Omental fat pad (tissue), 4 donors: ENCODE data around the gene MLANA. TPM values are rescaled to one million over a fixed set of nuclear protein-coding genes. Genes with fewer than 3 reads are reported as not detected.
"Not testable (repeated sequence)": the region's sequence is repeated elsewhere in the genome, so short reads cannot be mapped to it uniquely, and the experiment has no call there.

Experiments used
- ATAC-seq: fragments of 150-250 bp; one replicate; pipeline ENCODE4 v1.9.1; 2016; ENCODE audit warnings: mild to moderate bottlenecking, moderate library complexity; ENCODE audit not compliant: low FRiP score
- DNase-seq: peaks from one replicate; pipeline ENCODE4 v3.0.0-alpha.2; 2019; ENCODE audit warnings: low spot score
- total RNA-seq, 4 donors: library from RNA; depleted of rRNA; stranded (reverse); fragments of >200 nt; gene quantifications; one replicate each; pipeline ENCODE4 v1.1.0, GENCODE V29; 2016
- TF ChIP-seq, protein P1 (sequence below), 3 donors: fragments of 450-650 bp; IDR thresholded peaks; one replicate each; pipeline ENCODE4 v1.5.1; 2016 to 2017; ENCODE audit warnings: antibody characterized with exemption in 3 of 3, mild to moderate bottlenecking in 3 of 3, moderate library complexity in 2 of 3

The MLANA gene
- total RNA-seq, 4 donors from 2014 or later = not detected

DNA sequence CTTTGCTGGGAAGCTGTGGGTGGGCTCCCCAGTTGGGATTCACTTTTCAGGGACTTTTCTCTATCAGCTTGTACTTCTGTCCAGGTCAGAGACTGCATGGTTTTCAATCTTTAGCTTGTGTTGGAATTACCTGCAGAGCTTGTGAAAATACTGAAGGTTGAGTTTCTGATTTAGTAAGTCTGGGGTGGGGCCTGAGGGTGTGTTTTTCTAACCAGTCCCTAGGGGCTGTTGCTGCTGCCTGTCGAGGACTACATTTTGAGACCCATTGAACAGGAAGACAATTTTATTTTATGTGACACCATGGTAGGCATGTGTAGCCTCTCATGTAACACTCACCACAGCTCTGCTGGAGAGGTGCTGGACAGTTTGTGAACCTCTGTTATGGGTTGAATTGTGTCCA lies 14.7 kb upstream of the MLANA start:
- TF ChIP-seq, protein P1, sequence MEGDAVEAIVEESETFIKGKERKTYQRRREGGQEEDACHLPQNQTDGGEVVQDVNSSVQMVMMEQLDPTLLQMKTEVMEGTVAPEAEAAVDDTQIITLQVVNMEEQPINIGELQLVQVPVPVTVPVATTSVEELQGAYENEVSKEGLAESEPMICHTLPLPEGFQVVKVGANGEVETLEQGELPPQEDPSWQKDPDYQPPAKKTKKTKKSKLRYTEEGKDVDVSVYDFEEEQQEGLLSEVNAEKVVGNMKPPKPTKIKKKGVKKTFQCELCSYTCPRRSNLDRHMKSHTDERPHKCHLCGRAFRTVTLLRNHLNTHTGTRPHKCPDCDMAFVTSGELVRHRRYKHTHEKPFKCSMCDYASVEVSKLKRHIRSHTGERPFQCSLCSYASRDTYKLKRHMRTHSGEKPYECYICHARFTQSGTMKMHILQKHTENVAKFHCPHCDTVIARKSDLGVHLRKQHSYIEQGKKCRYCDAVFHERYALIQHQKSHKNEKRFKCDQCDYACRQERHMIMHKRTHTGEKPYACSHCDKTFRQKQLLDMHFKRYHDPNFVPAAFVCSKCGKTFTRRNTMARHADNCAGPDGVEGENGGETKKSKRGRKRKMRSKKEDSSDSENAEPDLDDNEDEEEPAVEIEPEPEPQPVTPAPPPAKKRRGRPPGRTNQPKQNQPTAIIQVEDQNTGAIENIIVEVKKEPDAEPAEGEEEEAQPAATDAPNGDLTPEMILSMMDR (IDR thresholded peaks at IDR 0.05) = no peak
- DNase-seq (no peak), ATAC-seq (no peak)

DNA sequence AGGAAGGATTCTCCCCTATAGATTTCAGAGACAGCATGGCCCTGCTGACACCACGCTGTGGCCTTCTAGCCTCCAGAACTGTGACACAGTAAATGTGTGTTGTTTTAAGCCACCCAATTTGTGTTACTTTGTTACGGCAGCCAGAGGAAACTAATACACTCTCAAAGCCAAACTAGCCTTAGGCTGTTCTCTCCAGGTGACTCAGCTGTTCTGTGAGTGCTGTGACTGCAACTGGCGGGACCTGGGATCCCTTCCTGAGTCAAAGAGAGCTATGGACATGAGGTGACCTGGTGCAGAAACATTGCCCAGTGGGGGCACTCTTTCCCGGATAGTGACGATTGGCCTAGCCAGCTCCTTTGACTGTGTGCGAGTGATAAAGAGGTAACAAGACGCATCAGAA lies 14.0 kb upstream of the MLANA start:
- ATAC-seq (no peak), DNase-seq (no peak)
- TF ChIP-seq, protein P1 (IDR thresholded peaks at IDR 0.05) = no peak

DNA sequence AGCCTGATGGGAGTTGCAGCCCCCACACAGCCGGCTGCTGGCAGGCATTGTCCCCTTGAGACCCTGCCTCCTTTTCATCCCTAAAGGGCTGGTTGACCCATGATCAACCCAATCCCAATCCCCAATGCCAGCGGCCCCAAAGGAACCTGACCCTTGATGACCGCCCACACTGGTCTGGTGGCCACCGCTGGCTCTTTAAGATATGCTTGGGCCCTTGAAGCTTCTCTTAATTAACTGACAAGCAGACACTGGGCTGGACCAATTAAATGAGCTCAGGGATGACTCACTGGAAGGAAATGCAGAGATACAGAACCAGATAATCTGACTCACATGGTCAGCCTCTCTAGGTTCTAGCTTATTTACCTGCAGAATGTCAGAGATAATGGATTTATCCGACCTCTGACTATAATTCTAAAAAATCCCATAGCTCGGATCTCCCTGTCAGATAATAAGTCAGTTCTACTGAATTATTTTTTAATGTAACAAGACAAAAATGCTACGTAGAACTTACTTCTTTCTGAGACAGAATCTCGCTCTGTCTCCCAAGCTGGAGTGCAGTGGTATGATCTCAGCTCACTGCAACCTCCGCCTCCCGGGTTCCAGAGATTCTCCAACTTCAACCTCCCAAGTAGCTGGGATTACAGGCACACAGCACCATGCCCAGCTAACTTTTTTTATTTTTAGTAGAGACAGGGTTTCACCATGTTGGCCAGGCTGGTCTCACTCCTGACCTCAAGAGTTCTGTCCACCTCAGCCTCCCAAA lies 11.1 kb upstream of the MLANA start:
- TF ChIP-seq, protein P1 (IDR thresholded peaks at IDR 0.05) = no peak
- DNase-seq = no peak
- peak; percentile 76 for ATAC-seq

- not testable (repeated sequence) for DNase-seq, ATAC-seq
Measured at GRCh38 chr9:5882244-5883012, 8.3 kb upstream of the MLANA start.

DNA sequence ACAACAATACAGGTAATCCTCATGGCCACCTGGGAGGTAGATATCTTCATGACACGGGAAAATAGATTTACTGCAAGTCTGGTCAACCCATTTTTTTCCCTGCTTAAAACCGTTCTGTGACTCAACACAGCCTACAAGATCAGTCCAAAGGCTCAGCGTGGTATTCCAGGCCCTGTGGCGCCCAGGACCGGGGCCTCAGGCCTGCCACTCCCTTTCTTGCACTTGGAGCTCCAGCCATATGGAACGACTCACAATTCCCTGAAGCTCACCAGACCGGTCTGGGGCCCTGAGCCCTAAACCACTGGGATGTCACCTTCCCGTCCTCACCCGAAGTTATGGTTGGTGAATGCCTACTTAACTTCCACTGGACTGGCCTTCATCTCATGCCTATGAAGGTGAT lies 6.5 kb upstream of the MLANA start:
- DNase-seq (no peak), ATAC-seq (no peak)
- TF ChIP-seq, protein P1 (IDR thresholded peaks at IDR 0.05) = no peak

- peak; percentile 67 for DNase-seq
- TF ChIP-seq, protein P1 (IDR thresholded peaks at IDR 0.05) = peak in 1 of 3 donors; percentile 30
- peak; percentile 83 for ATAC-seq
Measured at GRCh38 chr9:5886114-5886939, 4.4 kb upstream of the MLANA start.
